C4-2B (cell line): ENCODE data around the gene TRABD2A.
"Not testable (repeated sequence)": the region's sequence is repeated elsewhere in the genome, so short reads cannot be mapped to it uniquely, and the experiment has no call there.

ENCODE experiments used
- H3K27ac ChIP-seq: fragments of 450-650 bp; 2 replicates; pipeline ENCODE4 v1.5.1; 2017
- CTCF ChIP-seq: fragments of 450-650 bp; conservative IDR thresholded peaks from 2 replicates; pipeline ENCODE4 v1.5.1; 2017; ENCODE audit warnings: mild to moderate bottlenecking
- ZFX ChIP-seq: fragments of 450-650 bp; IDR thresholded peaks from 2 replicates; pipeline ENCODE4 v1.6.1; 2017

The TRABD2A gene

GRCh38 chr2:84876369-84876768 lies 4.5 kb downstream of the TRABD2A start:
- no peak overlapping the region for H3K27ac ChIP-seq
- TF ChIP-seq ZFX (no peak), CTCF (no peak)

GRCh38 chr2:84875619-84876018 lies 5.3 kb downstream of the TRABD2A start:
- not testable (repeated sequence) for H3K27ac ChIP-seq

- no peak for TF ChIP-seq CTCF
- TF ChIP-seq ZFX, result no peak
- H3K27ac ChIP-seq, result no peak overlapping the region
Observed at GRCh38 chr2:84875213-84875560, 5.7 kb downstream of the TRABD2A start.

GRCh38 chr2:84874381-84875212 lies 6.3 kb downstream of the TRABD2A start:
- no peak overlapping the region for H3K27ac ChIP-seq
- TF ChIP-seq CTCF, result no peak
- no peak for TF ChIP-seq ZFX

- H3K27ac ChIP-seq, result no peak overlapping the region
- TF ChIP-seq CTCF (no peak), ZFX (no peak)
Observed at GRCh38 chr2:84873350-84873749, 7.5 kb downstream of the TRABD2A start.

- H3K27ac ChIP-seq, result not testable (repeated sequence)
Observed at GRCh38 chr2:84872691-84873090, 8.2 kb downstream of the TRABD2A start.

- TF ChIP-seq ZFX (no peak), CTCF (no peak)
- H3K27ac ChIP-seq, result no peak overlapping the region
Observed at GRCh38 chr2:84870306-84870705, 10.6 kb downstream of the TRABD2A start.

- H3K27ac ChIP-seq, result not testable (repeated sequence)
Observed at GRCh38 chr2:84868327-84868726, 12.6 kb downstream of the TRABD2A start.

- no peak overlapping the region for H3K27ac ChIP-seq
- TF ChIP-seq ZFX (no peak), CTCF (no peak)
Observed at GRCh38 chr2:84866122-84866521, 14.8 kb downstream of the TRABD2A start.
